ENCODE data around the gene PGS1.

PGS1 gene

GRCh38 chr17:78348055-78348770, 30.2 kb upstream of the PGS1 start:
- TF ChIP-seq, protein P1, sequence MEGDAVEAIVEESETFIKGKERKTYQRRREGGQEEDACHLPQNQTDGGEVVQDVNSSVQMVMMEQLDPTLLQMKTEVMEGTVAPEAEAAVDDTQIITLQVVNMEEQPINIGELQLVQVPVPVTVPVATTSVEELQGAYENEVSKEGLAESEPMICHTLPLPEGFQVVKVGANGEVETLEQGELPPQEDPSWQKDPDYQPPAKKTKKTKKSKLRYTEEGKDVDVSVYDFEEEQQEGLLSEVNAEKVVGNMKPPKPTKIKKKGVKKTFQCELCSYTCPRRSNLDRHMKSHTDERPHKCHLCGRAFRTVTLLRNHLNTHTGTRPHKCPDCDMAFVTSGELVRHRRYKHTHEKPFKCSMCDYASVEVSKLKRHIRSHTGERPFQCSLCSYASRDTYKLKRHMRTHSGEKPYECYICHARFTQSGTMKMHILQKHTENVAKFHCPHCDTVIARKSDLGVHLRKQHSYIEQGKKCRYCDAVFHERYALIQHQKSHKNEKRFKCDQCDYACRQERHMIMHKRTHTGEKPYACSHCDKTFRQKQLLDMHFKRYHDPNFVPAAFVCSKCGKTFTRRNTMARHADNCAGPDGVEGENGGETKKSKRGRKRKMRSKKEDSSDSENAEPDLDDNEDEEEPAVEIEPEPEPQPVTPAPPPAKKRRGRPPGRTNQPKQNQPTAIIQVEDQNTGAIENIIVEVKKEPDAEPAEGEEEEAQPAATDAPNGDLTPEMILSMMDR (IDR thresholded peaks at IDR 0.05; ENCODE audit: borderline replicate concordance, insufficient read depth, low read depth, low read length): no peak
- no peak overlapping the region for H3K4me3 ChIP-seq (ENCODE audit: low read depth, low read length)

GRCh38 chr17:78349891-78350642, 28.4 kb upstream of the PGS1 start:
- H3K4me3 ChIP-seq (ENCODE audit: low read depth, low read length): no peak overlapping the region
- TF ChIP-seq, protein P1 (IDR thresholded peaks at IDR 0.05; ENCODE audit: borderline replicate concordance, insufficient read depth, low read depth, low read length): no peak

DNA sequence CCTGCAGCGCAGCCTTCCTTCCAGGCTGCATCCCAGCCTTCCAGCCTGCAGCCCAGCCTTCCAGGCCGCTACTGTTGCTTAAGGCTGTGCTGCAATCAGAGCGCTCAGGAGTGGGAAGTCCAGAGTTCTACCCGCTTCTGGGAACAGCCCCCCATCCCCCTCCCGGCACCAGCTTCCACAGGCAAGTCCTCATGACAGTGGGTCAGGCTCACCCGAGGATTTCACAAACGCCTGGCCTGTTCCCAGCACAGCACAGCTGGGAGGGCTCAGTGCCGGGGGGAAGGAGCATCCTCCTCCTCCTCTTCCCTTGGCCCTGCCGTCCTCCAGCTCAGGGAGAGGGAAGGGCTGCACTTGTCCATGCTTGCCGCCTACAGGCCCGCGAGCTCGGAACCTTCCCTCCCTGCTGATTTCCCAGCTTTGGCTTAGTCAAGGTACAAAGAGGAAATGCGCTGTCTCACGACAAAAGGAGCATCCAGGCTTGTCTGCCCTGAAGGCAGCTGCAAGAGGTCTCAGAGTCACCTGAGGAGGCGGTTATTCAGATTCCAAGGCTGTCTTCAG, 26.9 kb upstream of the PGS1 start:
- H3K4me3 ChIP-seq (ENCODE audit: low read depth, low read length): no peak overlapping the region
- TF ChIP-seq, protein P1 (IDR thresholded peaks at IDR 0.05; ENCODE audit: borderline replicate concordance, insufficient read depth, low read depth, low read length): no peak

DNA sequence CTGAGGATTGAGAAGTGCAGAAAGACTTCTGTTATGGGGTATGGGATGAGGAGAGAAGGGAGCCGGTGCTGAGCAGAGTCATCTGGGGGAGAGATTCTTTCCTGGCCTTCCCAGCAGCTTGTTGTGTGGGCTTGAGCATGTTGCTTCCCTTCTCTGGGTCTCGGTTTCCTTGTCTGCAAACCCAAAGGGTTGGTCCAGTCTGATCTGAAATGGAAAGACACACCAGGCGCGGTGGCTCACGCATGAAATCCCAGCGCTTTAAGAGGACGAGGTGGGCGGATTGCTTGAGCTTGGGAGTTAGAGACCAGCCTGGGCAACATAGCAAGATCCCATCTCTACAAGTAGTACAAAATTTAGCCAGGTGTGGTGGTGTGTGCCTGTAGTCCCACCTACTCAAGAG, 24.6 kb upstream of the PGS1 start:
- TF ChIP-seq, protein P1 (IDR thresholded peaks at IDR 0.05; ENCODE audit: borderline replicate concordance, insufficient read depth, low read depth, low read length): no peak
- no peak overlapping the region for H3K4me3 ChIP-seq (ENCODE audit: low read depth, low read length)

- no peak overlapping the region for H3K4me3 ChIP-seq (ENCODE audit: low read depth, low read length)
- TF ChIP-seq, protein P1 (IDR thresholded peaks at IDR 0.05; ENCODE audit: borderline replicate concordance, insufficient read depth, low read depth, low read length): no peak
These were observed 23.3 kb upstream of the PGS1 start for GRCh38 chr17:78355045-78355641.

DNA sequence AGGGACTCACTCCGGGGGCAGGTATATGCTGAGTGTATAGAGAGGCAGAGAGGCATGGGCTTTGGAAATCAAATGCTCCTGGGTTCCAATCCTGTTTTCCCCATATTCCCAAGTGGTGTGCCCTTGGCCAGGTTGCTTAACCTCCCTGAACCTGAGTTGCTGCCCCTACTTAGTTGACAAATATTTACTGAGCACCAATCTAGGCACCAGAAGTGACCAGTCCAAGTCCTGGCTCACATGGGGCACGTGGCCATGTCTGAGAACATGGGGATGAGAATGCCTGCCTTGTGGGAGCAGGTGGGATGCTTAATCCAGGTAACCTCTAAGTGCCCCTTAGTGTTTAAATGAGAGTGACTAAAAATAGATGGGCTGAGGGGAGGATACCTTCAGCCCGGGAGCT, 22.7 kb upstream of the PGS1 start:
- no peak overlapping the region for H3K4me3 ChIP-seq (ENCODE audit: low read depth, low read length)
- TF ChIP-seq, protein P1 (IDR thresholded peaks at IDR 0.05; ENCODE audit: borderline replicate concordance, insufficient read depth, low read depth, low read length): no peak

Data from GM12875 (cell line).